LNCaP clone FGC (cell line): ENCODE measurements around the gene SENP2.

ENCODE experiments used
- DNase-seq: peaks from one replicate; pipeline ENCODE4 v3.0.0-alpha.2; 2011; ENCODE audit warnings: low read depth
- H3K4me3 ChIP-seq: 2 replicates; pipeline ENCODE4 v1.5.1; 2011; ENCODE audit warnings: mild to moderate bottlenecking, low read depth, low read length, control low read depth
- CTCF ChIP-seq: IDR thresholded peaks from 2 replicates; pipeline ENCODE4 v1.5.1; 2012; ENCODE audit warnings: mild to moderate bottlenecking; ENCODE audit not compliant: control insufficient read depth, insufficient read depth; ENCODE audit errors: extremely low read depth

The SENP2 gene

GRCh38 chr3:185678027-185678426 lies 91.9 kb downstream of the SENP2 start:
- no peak for DNase-seq
- no peak for TF ChIP-seq CTCF
- H3K4me3 ChIP-seq: no peak overlapping the region

GRCh38 chr3:185680231-185680630 lies 94.1 kb downstream of the SENP2 start:
- no peak for DNase-seq
- no peak for TF ChIP-seq CTCF
- H3K4me3 ChIP-seq: no peak overlapping the region
